Testis (tissue), 3 donors: ENCODE measurements around the gene KIR3DL2. TPM values are rescaled to one million over a fixed set of nuclear protein-coding genes. Genes with fewer than 3 reads are reported as not detected.
"Not testable (repeated sequence)": the region's sequence is repeated elsewhere in the genome, so short reads cannot be mapped to it uniquely, and the experiment has no call there.

ENCODE experiments used
- DNase-seq: peaks from one replicate; pipeline ENCODE4 v3.0.0-alpha.2; 2019
- H3K27ac ChIP-seq, 2 donors: fragments of 200-600 bp; sonication (generic); one replicate each; pipeline ENCODE4 v1.5.1; 2019
- H3K27me3 ChIP-seq: fragments of 200-600 bp; sonication (generic); one replicate; pipeline ENCODE4 v1.5.1; 2019
- H3K36me3 ChIP-seq: fragments of 200-600 bp; sonication (generic); one replicate; pipeline ENCODE4 v1.5.1; 2017; ENCODE audit warnings: low read depth; ENCODE audit errors: missing control alignments
- H3K4me1 ChIP-seq: fragments of 200-600 bp; sonication (generic); one replicate; pipeline ENCODE4 v1.5.1; 2019
- H3K4me3 ChIP-seq, 2 donors: fragments of 200-600 bp; sonication (generic); one replicate each; pipeline ENCODE4 v1.5.1; 2017 to 2019
- H3K9me3 ChIP-seq: fragments of 200-600 bp; sonication (generic); one replicate; pipeline ENCODE4 v1.5.1; 2017
- CTCF ChIP-seq, 3 experiments: fragments of 450-650 bp in 2 of 3; fragments of 200-600 bp in 1 of 3; sonication (generic) in 1 of 3; IDR thresholded peaks; one replicate each; pipeline ENCODE4 v1.5.1; 2016 to 2019; ENCODE audit warnings: antibody characterized with exemption in 3 of 3, mild to moderate bottlenecking in 2 of 3, moderate library complexity in 1 of 3
- POLR2A ChIP-seq: fragments of 450-650 bp; IDR thresholded peaks from one replicate; pipeline ENCODE4 v1.6.1; 2017; ENCODE audit warnings: antibody characterized with exemption, mild to moderate bottlenecking, moderate library complexity
- WGBS, 2 donors: methylation state at CpG; one replicate each; pipeline ENCODE4 v1.1.5; 2018; 5-methylcytosine and 5-hydroxymethylcytosine counted together
- intact Hi-C: fragments of 100-400 bp; cut with DNase I; formaldehyde crosslinking; loops from one replicate; pipeline ENCODE4 v1.15.1; 2023; ENCODE audit warnings: low total_unique reads
- polyA plus RNA-seq: library from polyadenylated mRNA; stranded (reverse); fragments of 350-450 nt; fragmentation: Illumina TruSeq; extraction: RNeasy Lipid Tissue Mini Kit (QIAGEN cat#74804); gene quantifications from one replicate; pipeline ENCODE4 v1.2.3, GENCODE V29; 2014; ENCODE audit warnings: low read depth, low replicate concordance; ENCODE audit not compliant: insufficient read depth
- total RNA-seq, 2 donors: library from RNA; depleted of rRNA; stranded (reverse); fragments of >200 nt; gene quantifications; one replicate each; pipeline ENCODE4 v1.2.3, GENCODE V29; 2016

Gene KIR3DL2
- total and polyA plus RNA-seq, 3 donors from 2014 or later, result not detected

DNA sequence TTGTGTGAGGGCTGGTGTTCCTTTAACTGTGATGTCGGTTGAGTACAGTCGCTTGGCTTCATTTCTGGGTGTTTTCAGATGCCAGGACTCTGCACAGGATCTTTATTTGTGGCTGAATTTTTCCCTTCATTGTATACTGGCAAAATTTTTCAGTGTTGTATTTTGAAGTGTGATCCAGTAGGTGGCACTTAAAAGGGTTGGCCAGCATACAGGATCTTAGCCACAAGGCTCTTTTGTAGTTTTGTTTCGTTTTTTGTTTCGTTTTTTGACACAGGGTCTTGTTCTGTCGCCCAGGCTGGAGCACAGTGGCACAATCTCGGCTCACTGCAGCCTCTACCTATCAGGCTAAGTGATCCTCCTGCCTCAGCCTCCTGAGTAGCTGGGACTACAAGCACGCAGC lies 32.5 kb downstream of the KIR3DL2 start:
- no peak overlapping the region for H3K27ac ChIP-seq
- 66 to 72% methylated on average over 7 of the region's 7 CpGs for WGBS, 2 donors
- TF ChIP-seq CTCF (IDR thresholded peaks at IDR 0.05) (no peak), POLR2A (no peak)
- intact Hi-C loops, result no loop called here
- H3K4me3 ChIP-seq, result no peak overlapping the region
- DNase-seq, result no peak
- H3K4me1 ChIP-seq, result no peaks in the 10 kb centered on the region
- no peaks in the 10 kb centered on the region for H3K27me3 ChIP-seq
- H3K36me3 ChIP-seq, result no peaks in the 10 kb centered on the region
- no peaks in the 10 kb centered on the region for H3K9me3 ChIP-seq

DNA sequence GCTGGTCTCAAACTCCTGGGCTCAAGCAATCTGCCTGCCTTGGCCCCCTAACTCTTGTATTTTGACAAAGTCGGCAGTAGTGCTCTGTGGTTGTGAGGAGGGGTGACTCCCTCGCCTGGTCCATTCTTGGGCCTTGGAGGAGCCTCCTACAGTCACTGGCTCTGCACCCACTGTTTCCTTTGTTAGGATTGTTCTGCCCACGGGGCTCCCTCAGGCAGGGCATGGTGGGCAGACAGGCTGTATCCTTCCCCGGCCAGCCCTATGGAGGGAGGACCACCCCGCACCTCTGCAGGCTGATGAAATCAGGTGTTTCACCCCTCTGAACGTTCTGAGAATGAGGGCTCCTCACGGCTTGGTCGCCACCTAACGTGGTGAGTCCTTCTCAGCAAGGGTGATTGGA lies 33.0 kb downstream of the KIR3DL2 start:
- no peak for TF ChIP-seq POLR2A
- no peak for DNase-seq
- WGBS, 2 donors, result 73 to 82% methylated on average over 3 to 9 of the region's 9 CpGs
- Histone ChIP-seq H3K36me3 (no peaks in the 10 kb centered on the region), H3K4me1 (no peaks in the 10 kb centered on the region), H3K27me3 (no peaks in the 10 kb centered on the region), H3K27ac (no peak overlapping the region), H3K4me3 (no peak overlapping the region), H3K9me3 (no peaks in the 10 kb centered on the region)
- intact Hi-C loops, result no loop called here

DNA sequence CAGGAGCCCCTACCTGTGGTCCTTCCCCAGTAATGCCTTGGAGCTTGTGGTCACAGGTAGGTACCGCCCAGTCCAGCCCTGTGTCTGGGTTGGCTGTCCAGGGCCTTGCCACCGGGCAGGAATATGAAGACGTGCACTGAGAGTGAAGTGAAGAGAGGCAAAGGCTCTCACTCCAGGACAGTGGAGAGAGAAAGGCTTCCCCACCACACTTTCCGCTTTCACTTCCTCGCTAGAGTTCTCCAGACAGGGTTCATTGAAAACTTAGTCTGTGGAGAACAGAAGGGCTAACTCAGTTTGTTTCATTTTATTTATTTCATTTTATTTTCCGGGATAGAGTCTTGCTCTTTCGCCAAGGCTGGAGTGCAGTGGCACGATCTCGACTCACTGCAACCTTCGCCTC lies 38.0 kb downstream of the KIR3DL2 start:
- no peaks in the 10 kb centered on the region for H3K9me3 ChIP-seq
- intact Hi-C loops, result no loop called here
- 94 to 96% methylated on average over 10 of the region's 10 CpGs for WGBS, 2 donors
- DNase-seq, result no peak
- no peaks in the 10 kb centered on the region for H3K27me3 ChIP-seq
- H3K27ac ChIP-seq, result no peak overlapping the region
- H3K36me3 ChIP-seq, result no peaks in the 10 kb centered on the region
- no peaks in the 10 kb centered on the region for H3K4me1 ChIP-seq
- TF ChIP-seq POLR2A (no peak), CTCF (IDR thresholded peaks at IDR 0.05) (no peak)
- no peak overlapping the region for H3K4me3 ChIP-seq

GRCh38 chr19:54889566-54889965 lies 39.3 kb downstream of the KIR3DL2 start:
- Histone ChIP-seq H3K36me3 (no peaks in the 10 kb centered on the region), H3K9me3 (no peaks in the 10 kb centered on the region), H3K27ac (no peak overlapping the region), H3K4me3 (no peak overlapping the region), H3K27me3 (no peaks in the 10 kb centered on the region), H3K4me1 (no peaks in the 10 kb centered on the region)
- TF ChIP-seq CTCF (IDR thresholded peaks at IDR 0.05) (no peak), POLR2A (no peak)
- no peak for DNase-seq
- WGBS, 2 donors, result 77 to 88% methylated on average over 11 of the region's 11 CpGs
- intact Hi-C loops, result no loop called here

DNA sequence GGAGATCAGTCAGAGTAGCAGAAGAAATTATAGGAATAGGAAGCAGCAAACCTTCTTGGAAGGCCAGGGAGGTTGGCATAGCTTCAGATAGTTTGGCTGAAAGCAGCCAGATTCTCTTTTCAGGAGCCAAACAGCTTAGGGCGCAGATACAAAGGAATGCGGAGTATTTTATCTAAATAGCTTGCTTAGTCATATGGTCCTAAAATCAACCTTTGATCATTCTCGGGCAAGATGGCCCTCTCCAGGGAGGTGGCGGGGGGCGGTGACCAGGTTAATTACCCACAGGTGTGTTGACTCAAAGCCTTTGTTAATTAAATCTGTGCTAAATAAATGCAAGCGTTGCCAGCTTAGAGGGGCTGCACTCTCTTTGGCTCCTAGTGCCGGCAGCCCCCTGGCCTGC lies 43.2 kb downstream of the KIR3DL2 start:
- no peak overlapping the region for H3K27ac ChIP-seq
- WGBS, 2 donors, result 37 to 48% methylated on average over 7 of the region's 7 CpGs
- DNase-seq, result no peak
- no peaks in the 10 kb centered on the region for H3K27me3 ChIP-seq
- no peaks in the 10 kb centered on the region for H3K36me3 ChIP-seq
- H3K9me3 ChIP-seq, result no peaks in the 10 kb centered on the region
- H3K4me1 ChIP-seq, result no peaks in the 10 kb centered on the region
- TF ChIP-seq POLR2A (no peak), CTCF (IDR thresholded peaks at IDR 0.05) (no peak)
- H3K4me3 ChIP-seq, result no peak overlapping the region
- intact Hi-C loops, result no loop called here

GRCh38 chr19:54894106-54894505 lies 43.9 kb downstream of the KIR3DL2 start:
- DNase-seq, H3K27me3 ChIP-seq, H3K4me3 ChIP-seq, H3K36me3 ChIP-seq, intact Hi-C loops, H3K9me3 ChIP-seq, H3K4me1 ChIP-seq, H3K27ac ChIP-seq: not testable (repeated sequence)
- WGBS, 2 donors, result 94 to 95% methylated on average over 16 of the region's 16 CpGs
